IPS-15b (cell line): ENCODE results near the gene MYCN.

Experiments
- H3K27me3 ChIP-seq: one replicate; pipeline ENCODE4 v1.6.1; 2013; ENCODE audit warnings: low read length; ENCODE audit not compliant: control insufficient read depth, insufficient read depth
- H3K36me3 ChIP-seq: one replicate; pipeline ENCODE4 v1.6.1; 2013; ENCODE audit warnings: low read length; ENCODE audit not compliant: control insufficient read depth, insufficient read depth
- H3K4me1 ChIP-seq: one replicate; pipeline ENCODE4 v1.6.1; 2013; ENCODE audit warnings: mild to moderate bottlenecking, low read length; ENCODE audit not compliant: control insufficient read depth, insufficient read depth
- H3K4me3 ChIP-seq: one replicate; pipeline ENCODE4 v1.5.1; 2013; ENCODE audit warnings: low read depth, low read length
- H3K9ac ChIP-seq: one replicate; pipeline ENCODE4 v1.6.1; 2013; ENCODE audit warnings: low read depth, mild to moderate bottlenecking, low read length
- H3K9me3 ChIP-seq: one replicate; pipeline ENCODE4 v1.6.1; 2013; ENCODE audit warnings: mild to moderate bottlenecking, low read length; ENCODE audit not compliant: control insufficient read depth, insufficient read depth

The MYCN gene

DNA sequence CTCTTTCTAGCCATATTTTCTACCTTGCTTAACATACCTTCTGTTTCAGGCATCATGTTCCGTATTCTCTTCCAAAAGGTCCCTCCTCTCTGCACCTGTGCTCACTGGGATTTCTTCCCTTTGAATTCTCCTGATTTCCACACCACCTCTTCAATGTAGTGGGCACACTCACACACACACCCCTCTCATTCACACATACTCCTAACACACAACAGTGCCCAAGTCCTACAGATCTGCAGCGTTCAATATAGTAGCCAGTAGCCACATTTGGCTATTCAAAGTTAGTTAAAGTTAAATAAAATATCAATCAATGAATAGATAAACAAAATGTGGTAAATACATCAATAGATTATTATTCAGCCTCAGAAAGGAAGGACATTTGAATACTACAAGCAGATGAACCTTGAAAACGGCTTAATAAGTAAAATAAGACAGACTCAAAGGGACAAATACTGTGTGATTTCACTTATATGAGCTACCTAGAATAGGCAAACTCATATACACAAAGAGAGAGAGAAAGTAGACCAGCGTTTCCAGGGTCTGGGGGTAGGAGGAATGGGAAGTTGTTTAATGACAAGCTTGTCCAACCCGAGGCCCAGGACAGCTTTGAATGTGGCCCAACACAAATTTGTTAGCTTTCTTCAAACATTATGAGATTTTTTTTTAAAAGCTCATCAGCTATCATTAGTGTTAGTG, 34.4 kb downstream of the MYCN start:
- H3K9ac ChIP-seq, result no peak overlapping the region
- H3K4me1 ChIP-seq, result no peaks in the 10 kb centered on the region
- no peaks in the 10 kb centered on the region for H3K36me3 ChIP-seq
- no peaks in the 10 kb centered on the region for H3K27me3 ChIP-seq
- H3K4me3 ChIP-seq, result no peak overlapping the region
- H3K9me3 ChIP-seq, result no peaks in the 10 kb centered on the region

DNA sequence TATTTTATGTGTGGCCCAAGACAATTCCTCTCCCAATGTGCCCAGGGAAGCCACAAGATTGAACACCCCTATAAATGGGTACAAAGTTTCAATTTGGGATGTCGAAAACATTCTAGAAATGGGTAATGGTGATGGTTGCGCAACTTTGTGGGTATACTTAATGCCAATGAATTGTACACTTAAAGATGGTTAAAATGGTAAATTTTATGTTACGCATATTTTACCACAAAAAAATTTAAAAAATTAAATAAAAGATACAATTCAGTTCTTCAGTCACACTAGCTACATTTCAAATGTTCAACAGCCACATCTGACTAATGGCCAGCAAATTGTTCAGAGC, 34.9 kb downstream of the MYCN start:
- Histone ChIP-seq H3K9me3 (no peaks in the 10 kb centered on the region), H3K27me3 (no peaks in the 10 kb centered on the region), H3K4me3 (no peak overlapping the region), H3K9ac (no peak overlapping the region), H3K4me1 (peaks cover 3% of the 10 kb centered on the region), H3K36me3 (no peaks in the 10 kb centered on the region)

DNA sequence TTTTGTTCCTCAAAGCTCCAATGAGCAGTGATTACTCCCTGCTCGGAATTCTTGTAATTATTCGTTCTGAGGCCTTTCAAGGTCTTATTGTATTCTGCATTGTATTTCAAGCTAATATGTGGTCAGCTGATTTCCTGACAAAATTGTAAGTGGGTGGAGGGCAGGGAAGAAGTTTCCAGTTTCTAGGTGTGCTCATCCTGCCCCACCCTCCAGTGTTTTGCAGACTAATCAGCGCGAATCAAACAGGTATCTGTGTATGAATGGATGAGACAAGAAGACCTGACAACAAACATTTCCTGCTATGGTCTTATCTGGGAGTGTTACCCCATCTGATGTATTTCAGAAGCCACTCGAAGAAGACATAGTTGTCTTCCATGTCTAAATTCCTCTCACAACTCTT, 35.3 kb downstream of the MYCN start:
- peaks cover 5% of the 10 kb centered on the region for H3K4me1 ChIP-seq
- H3K9me3 ChIP-seq, result no peaks in the 10 kb centered on the region
- no peaks in the 10 kb centered on the region for H3K36me3 ChIP-seq
- H3K9ac ChIP-seq, result no peak overlapping the region
- H3K4me3 ChIP-seq, result no peak overlapping the region
- no peaks in the 10 kb centered on the region for H3K27me3 ChIP-seq

DNA sequence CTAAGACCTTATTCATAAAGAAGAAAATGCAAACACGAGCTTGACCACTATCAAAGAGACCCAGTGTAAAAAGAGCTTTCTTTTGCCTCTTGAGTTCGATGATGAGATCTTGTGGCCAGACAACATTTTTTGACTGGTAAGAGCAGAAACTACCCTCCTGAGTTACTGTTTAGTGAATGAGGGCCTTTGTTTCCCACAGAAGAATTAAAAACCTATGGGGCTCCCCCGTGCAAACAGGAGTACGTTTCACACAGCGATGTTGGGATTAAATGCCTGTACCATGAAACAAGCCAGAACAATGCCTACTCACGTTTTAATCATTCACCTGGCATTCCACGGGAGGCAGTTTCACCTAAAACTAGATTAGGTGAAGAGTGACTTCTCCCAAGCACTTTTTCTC, 36.0 kb downstream of the MYCN start:
- Histone ChIP-seq H3K9me3 (no peaks in the 10 kb centered on the region), H3K36me3 (no peaks in the 10 kb centered on the region), H3K4me3 (no peak overlapping the region), H3K27me3 (no peaks in the 10 kb centered on the region), H3K4me1 (peaks cover 5% of the 10 kb centered on the region), H3K9ac (no peak overlapping the region)

DNA sequence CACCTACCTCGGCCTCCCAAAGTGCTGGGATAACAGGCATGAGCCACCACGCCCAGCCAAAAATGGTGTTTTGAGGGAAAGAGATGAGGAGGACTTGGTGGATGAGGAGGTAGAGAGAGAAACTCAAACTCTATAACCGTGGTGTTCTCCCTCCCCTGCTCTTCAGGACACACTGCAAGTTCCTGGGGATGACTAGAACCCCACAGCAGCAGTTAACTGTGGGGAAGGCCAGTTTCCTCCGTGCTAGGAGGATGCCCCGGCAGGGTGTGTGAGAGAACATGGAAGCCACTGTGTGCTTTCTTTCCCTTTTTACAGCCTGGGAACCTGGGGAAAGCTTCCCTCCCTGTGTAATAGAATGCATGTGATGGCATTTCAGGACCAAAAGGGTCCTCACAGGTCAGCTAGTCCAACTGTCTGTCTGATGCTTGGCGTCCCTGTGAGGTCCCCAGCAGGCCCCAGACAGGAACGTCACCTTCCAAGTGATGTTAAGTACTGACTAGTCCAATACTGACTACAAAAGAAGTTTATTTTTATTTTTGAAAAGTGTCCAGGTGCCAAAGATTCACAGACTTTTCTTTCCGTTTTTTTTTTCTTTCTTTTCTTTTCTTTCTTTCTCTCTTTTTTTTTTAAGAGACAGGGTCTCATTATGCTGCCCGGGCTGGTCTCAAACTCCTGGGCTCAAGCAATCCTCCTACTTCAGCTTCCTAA, 38.9 kb downstream of the MYCN start:
- H3K4me3 ChIP-seq, result no peak overlapping the region
- no peaks in the 10 kb centered on the region for H3K9me3 ChIP-seq
- no peak overlapping the region for H3K9ac ChIP-seq
- peaks cover 2% of the 10 kb centered on the region for H3K27me3 ChIP-seq
- H3K36me3 ChIP-seq, result no peaks in the 10 kb centered on the region
- peaks cover 5% of the 10 kb centered on the region for H3K4me1 ChIP-seq

DNA sequence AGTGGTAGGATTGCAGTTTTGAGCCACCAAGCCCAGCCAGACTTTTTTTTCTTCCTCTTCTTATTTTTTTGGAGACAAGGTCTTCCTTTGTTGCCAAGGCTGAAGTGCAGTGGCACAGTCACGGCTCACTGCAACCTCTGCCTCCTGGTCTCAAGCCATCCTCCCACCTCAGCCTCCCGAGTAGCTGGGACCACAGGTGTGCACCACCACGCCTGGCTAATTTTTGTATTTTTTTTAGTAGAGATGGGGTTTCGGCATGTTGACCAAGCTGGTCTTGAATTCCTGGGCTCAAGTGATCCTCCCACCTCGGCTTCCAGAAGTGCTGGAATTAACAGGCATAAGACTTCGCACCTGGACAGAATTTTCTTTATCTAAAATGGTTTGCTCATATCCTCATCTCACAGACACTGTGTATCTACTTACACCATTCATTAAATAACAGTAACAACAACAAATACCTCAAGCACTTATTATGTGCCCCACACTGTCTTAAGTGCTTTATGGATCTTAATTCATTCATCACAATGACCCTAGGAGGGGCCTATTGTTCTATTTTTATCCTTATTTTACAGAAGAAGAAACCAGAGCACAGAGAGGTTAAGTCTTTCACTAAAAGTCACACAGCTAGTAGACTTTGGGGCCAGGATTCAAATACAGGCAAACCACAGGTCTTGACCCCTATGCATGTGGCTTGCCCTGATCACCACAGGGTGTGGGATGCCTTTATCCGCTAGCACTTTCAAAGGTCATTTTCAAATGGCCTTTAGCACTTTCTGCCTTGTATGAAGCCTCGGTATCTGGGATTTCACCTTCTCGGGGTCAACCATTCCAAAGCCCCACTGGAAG, 39.6 kb downstream of the MYCN start:
- Histone ChIP-seq H3K9me3 (no peaks in the 10 kb centered on the region), H3K4me3 (peak overlapping the region; percentile 15), H3K9ac (no peak overlapping the region), H3K36me3 (no peaks in the 10 kb centered on the region), H3K27me3 (peaks cover 2% of the 10 kb centered on the region), H3K4me1 (peaks cover 5% of the 10 kb centered on the region)

DNA sequence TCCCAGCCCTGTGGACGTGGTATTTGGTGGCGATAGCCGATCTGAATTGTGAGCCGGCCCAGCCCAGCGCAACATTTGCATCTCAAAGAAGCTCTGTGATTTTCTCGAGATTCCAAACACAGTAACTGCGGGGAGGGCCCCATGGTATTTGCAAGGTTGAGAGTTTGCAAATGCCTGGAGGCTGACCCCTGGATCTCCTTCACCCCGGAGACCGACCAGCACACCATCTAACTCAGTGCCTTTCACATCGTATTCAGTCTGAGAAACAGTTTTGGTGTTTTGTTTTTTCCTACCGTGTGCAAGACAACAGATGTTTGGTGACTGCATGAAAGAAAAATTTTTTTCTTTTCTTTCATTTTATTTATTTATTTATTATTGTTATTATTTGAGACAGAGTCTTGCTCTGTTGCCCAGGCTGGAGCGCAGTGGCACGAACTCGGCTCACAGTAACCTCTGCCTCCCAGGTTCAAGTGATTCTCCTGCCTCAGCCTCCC, 40.3 kb downstream of the MYCN start:
- no peaks in the 10 kb centered on the region for H3K9me3 ChIP-seq
- H3K9ac ChIP-seq, result no peak overlapping the region
- no peaks in the 10 kb centered on the region for H3K36me3 ChIP-seq
- peak overlapping the region; percentile 15 for H3K4me3 ChIP-seq
- H3K4me1 ChIP-seq, result peaks cover 5% of the 10 kb centered on the region
- peaks cover 2% of the 10 kb centered on the region for H3K27me3 ChIP-seq

DNA sequence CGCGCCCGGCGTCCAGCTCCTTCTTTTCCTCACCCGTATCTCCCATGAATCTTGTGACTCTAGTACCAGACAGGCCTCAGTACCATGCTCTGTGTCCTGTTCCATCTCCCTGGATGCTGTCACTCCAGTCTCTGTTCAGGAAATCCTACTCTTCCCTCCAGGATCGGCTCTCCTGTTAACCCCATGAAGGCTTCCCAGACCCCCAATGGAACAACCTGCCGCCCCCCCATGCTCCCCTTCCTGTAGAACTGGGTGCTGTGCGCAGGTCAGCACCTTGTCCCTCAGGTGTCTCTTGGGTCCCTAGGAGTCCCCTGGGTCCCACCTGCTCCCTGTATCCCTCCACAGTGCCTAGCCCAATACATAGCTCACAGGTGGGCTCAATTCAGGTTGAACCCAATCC, 41.3 kb downstream of the MYCN start:
- Histone ChIP-seq H3K4me1 (peaks cover 5% of the 10 kb centered on the region), H3K9me3 (no peaks in the 10 kb centered on the region), H3K4me3 (no peak overlapping the region)

DNA sequence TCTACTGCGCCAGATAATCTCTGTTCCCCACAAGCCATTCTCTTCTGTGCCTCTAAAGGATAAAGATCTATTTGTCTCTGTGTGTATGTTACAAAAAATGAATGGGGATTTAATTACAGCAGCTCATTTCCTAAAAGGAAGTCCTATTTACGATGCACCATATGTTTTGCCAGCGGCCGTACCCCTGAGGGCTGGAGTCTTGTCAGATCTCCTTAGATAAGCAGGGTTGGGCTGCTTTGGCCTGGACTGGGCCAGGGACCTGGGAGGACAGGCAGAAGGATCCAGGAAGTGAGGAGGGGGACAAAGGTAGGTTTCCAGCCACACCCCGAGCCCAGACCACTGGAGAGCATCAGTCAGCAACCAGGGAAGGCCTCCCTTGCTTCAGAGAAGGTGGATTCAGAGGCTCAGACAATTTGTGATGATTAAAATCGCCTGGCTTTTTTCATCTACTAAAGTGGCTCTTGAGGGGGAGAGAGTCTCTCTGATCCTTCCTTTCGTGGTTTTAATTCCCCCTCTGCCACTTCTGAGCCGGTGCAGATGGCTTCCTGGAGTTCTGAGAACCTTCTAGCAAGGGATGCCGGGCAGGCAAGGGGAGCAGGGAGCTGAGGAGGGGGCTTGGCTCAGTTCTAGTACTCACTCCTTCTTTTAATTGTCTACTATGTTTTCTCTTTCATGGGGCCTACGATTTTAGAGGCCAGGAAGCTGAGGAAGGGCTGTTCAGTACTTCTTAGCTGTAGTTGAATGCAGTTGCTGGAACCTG, 42.1 kb downstream of the MYCN start:
- H3K4me3 ChIP-seq, result no peak overlapping the region
- no peaks in the 10 kb centered on the region for H3K9me3 ChIP-seq
- no peaks in the 10 kb centered on the region for H3K36me3 ChIP-seq
- H3K9ac ChIP-seq, result no peak overlapping the region
- H3K4me1 ChIP-seq, result peaks cover 5% of the 10 kb centered on the region
- H3K27me3 ChIP-seq, result peaks cover 2% of the 10 kb centered on the region

More for the DNA sequence above, 41.3 kb downstream of the MYCN start:
- Histone ChIP-seq H3K27me3 (peaks cover 2% of the 10 kb centered on the region), H3K36me3 (no peaks in the 10 kb centered on the region), H3K9ac (no peak overlapping the region)

DNA sequence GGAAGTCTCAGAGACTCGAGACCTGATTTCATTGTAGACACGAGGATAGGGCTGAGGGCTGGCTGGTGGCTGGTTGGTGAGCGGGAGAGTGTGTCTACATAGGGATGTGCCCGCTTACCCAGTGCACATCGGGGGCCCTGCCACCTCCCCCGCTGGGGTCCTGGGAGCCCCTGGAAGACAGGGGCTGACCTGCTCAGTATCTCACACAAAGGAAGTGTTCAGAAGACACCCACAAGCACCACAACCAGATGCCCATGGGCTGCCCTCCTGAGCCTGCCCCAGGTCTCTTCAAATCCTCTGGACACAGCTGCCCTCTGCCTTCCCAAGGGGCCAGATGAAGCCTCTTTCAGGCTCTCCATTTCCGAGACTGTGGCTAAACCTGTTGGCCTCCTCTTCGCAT, 43.1 kb downstream of the MYCN start:
- H3K9ac ChIP-seq, result no peak overlapping the region
- no peaks in the 10 kb centered on the region for H3K36me3 ChIP-seq
- no peak overlapping the region for H3K4me3 ChIP-seq
- H3K9me3 ChIP-seq, result no peaks in the 10 kb centered on the region
- peaks cover 5% of the 10 kb centered on the region for H3K4me1 ChIP-seq
- H3K27me3 ChIP-seq, result peaks cover 2% of the 10 kb centered on the region
